ENCODE results near the gene ANKRD34A.

ANKRD34A gene

DNA sequence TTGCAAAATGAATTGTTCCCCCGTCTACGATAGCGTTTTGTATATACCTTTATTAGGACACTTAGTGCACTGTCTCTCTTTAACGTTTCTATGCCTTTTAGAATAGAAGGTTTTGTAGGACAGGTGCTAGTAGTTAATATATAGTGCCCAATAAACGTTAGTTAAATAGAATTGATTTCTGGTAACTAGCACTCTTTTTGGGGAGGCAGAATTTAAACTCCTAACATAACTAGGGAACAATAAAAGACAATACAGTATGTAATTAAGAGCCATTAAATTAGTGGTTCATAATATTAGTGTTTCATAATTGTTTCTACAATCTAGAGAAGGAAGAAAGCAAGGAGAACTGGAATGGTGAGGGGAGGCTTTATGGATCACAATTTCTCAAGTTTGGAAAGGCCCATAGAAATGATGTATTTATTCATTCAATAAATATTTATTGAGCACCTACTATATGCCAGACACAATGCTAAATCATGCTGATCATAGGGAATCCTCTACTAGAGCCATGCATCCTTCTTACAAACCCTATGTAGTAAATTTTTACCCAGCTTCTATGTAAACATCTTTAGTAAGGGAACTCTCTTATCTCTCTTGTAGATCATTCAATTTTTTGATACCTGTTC lies 857 bp upstream of the ANKRD34A start:
- DNase-seq = no peak

DNA sequence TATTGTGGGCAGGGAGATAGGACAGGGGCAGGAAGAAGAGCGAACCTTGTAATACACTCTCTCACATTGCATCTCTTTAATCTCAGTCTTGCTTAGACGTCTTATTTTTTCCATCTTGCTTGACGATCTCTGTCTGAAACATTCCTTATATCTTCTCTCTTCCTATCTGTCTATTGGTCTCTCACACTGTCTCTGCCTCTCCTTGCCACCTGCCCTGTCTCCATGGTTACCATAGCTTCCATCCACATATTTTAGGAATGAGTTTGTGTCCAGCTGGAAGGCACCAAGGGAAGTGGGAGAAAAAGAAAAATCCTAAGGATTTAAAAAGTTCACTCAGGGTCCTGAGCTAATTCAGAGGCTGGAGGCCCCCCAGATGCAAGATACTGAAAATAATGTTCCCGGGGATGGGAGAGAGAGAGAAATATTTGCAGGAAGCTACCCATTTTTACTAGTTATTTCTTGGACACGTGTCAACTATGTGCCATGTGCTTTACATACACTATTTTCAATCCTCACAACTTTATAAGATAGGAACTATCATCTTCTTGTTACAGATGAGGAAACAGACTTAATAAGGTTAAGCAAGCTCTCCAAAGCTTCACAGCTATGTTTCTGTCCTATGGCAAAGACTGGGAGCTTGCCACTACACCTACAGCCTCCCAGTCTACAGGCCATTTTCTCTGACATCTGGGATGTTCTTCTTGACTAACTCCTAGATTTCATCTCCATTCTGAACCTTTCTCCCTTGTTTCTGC lies 933 bp downstream of the ANKRD34A start:
- DNase-seq = peak in 1 of 2 experiments; percentile 20

DNA sequence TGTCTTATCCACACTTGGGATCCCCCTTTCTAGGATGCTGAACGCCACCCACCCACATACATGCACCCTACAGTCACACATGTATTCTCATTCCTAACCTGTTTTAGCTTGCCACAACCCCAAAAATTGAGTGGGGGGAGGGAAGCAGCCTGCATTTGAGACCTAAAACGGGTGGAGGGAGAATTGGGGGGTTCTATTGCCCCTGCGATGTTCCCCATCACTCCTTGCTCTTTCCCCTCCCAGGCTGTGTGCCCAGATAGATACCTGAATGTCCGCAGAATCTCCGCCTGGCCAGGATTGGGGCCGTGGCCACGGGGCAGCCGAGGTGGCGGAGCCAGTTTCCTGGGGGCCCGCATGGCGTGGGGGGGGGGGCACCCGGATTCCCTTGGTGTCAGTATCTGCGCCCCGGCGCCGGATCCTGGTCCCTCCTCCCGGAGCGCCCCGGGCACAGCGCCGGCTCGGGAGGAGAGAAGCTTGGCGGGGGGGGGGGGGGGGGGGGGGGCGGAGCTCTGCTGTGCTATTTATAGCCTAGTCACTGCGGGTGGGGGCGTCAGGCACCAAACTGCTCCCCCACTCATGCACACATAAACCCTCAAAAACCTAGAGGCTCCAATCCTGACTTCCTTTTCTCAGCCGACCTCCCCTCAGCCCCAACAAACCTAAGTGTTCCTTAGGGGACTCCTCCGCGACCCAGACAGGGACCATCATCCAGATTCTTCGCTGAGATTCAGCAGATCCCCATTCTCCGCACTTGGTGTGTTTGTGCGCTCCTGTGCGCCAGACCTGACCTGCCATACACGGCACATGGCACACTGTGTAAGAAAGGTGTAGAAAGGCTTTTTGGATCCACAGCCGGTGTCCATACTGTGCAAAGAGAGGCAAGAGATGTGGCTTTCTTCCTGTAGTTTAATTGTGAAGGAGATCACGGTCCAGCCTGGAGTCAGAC lies 1.9 kb downstream of the ANKRD34A start:
- DNase-seq = peak in 1 of 2 experiments; percentile 16

DNA sequence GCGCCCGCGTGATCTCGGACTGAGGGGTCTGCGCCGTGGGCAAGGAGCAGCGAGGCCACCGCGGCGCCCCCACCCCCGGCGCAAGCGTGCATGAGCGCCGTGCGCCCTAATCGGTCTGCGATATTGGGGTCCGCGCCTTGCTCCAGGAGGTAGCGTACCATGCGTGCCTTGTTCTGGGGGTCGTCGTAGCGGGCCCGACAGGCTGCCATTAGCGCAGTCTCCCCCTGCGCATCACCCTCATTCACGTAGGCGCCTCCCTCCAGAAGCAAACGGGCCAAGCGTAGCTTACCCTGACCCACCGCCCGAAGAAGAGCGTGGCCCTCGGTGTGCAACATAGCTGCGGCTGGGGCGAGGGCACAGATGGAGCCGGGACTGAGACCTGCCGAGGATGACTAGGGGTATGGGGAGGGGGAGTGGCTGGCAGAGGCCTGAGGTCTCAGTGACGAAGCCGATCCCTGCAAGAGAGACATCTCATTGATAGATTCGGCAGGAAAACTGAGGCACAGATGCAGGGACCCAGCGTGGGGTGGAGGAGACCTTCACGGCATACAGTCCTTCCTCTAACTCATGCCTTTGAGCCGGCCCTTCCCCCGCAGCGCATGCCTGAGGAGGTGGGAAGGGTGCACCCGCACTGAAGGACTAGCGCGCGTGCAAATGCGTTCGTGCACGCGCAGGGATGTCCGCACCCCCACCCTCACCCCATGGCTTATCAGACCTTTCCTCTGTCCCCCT lies 2.8 kb downstream of the ANKRD34A start:
- DNase-seq = peak; percentile 23 to 46

DNA sequence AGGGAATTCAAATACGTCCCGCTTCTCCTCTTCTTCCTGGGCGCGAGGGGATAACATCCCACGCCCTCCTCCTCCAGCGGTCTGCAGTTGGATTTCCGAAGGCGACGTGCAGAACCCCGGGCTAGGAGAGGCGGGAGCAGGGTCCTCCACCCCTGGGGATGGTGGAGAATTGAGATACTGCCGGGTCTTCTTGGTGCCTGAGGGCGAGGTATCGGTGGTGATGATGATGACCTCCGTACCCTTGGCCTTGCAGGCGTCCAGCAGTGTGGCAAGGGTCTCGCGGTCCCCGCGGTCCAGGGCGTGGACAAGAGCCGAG lies 3.3 kb downstream of the ANKRD34A start:
- no peak for DNase-seq

DNA sequence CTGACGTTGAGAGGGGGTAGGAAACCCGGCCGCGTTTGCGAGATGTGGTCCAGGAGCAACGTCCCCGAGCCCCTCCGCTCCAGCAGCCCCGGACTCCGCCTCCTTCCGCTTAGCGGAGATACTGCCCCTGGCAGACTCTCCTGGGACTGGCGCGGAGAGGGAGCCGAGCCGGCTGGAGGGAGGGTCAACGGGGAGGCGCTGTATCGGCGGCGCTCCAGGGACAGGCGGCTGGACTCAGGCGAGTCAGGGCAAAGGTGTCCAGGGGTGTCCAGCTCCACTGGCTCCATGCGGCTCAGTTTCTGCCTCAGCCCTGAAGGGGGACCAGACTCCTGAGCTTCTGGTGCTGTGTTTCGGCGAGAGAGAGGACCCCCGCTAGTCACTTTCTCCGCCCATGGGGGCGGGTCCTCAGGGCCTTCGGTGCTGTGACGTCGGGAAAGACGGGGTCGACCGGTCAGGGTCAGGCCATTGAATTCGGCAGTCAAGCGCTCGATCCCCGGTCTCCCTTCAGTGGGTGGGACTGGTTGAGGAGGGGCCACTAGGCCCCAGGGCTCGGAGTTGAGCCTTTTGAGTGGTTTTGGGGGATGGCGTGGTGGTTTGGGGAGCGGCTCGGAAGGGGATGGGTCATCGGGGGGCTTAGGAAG lies 3.8 kb downstream of the ANKRD34A start:
- peak; percentile 61 to 70 for DNase-seq

DNA sequence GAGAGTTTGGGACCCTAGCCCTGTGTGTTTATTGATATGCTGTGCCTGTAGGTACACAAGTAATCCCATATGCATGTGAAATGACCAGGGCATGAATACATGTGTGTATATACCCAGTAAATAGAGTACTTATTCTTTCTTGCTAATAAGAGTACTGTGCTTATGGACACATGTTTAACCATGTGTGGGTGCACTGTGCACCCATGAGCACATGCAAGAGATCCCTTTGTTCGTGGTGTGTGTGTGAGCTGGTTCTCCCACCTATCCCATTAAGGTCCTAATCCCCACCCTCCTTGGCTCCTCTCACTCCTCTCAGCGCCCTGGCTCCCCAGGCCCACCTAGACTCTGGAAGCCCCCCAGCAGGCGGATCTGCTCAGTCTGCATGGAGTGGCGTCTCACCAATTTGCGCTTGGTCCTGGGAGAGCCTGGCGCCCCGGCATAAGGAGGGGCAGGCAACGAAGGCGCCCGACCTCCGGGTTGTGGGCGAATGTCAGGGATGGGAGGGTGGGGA lies 4.4 kb downstream of the ANKRD34A start:
- peak in 1 of 2 experiments; percentile 11 for DNase-seq

DNA sequence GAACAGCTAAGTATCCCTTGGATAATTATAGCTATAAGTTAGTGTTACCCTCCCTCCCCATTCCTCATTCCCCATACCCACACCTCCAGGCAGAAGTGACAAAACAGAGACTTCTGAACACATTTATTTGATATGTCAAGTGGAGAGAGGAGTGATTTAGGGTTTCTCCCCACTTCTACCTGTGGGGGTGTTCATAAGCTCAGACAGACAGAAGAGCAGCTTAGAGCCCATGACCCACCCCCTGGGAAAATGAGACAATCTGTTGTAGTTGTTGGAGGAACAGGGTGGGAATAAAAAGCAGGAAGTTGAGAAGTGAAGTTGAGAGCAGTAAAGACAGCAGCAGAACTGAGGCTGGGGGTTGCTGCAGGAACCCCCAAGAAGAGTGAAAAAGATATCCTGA lies 5.0 kb downstream of the ANKRD34A start:
- DNase-seq = peak in 1 of 2 experiments; percentile 18

DNA sequence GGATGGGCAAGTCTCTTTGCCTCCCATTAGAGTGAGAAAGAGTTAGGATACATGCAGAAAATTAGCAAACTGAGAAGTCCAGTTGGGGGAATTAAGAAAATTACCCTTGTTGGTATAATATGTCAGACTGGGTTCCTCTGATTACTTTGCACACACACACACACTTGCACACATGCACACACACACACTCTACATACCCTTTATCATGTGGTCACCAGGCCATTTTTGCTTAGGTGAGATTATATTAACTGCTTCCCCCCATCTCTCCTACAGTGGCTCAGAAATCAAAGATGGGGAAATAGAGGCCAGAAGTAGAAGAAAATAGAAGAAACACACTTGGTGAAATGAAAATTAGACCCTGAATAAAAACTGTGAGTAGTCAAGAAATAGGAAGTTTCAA lies 5.6 kb downstream of the ANKRD34A start:
- DNase-seq = no peak

DNA sequence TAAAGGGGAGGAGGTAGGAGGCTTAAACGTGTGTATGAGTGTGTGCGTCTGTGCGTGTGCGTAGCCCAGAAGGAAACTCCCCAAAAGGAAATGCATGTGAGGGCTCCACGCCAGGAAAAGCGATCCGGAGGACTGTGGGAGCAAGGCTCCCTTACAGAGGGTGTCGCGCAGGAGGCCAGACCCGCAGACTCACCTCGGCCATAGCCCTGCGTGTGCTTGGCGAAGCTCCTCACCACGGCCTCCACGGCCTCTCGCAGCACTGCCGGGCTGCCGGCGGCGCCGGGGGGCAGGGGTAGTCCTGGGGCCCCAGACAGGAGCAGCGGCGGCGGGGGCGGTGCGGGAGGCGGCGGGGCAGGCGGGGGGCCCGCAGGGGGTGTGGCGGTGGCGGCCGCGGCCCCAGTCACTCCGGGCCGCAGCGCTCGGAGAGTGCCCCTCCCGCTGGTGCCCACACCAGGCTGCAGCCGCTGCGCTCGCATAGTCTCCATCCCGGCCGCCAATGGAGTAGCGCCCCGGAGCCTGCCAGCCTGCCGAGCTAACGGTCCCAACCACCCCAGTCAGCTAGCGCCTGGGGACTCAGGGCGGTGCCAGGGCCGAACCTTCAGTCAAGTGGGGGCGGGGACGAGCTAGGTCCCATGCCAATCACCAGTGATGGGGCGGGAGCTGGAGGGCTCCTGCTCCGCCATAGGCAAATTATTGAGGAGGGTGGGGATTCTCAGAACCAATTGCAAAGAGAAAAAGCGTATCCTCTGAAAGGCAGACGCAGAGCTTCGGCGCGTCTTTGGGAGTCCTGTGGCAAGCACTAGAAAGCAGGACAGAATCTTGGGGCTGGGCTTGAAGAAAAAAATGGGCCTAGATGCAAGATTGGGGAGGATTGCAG lies 6.7 kb downstream of the ANKRD34A start, which contains the start of gene LIX1L:
Gene LIX1L (minus strand): TSS at position 575 of the 877 bp plus-strand sequence. CDS start 90 bp downstream, at position 485.
- peak; percentile 97 to 98 for DNase-seq

DNA sequence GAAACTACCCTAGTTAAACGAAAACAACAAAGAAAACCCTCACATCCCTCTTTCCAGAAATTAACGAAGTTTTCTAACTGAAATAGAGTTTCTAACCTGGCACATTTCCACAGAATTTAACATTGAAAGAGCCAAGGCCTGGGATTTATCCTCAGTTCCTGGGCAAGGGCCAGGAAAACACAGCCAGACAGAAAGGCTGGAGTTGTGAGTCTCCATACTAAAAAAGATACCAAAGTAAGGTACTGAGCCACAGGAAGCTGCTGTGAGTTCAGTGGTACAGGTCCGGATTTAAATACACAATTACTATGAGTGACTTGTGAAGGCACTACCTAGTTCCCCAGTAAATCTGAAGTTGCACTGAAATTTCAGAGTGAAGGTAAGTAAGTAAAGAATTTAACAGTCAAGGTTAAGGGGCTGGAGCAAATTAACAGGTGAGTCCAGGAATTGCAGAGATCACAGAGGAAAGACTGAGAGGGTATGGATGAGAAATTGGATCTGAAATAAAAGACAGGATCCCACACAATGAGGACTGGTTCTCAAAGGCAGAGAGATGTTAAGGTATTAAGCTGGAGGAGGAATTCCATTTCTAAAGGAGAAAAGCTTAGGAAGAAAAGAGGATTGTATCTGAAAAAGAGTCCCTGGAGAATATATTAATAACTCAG lies 7.5 kb downstream of the ANKRD34A start:
- DNase-seq = no peak

DNA sequence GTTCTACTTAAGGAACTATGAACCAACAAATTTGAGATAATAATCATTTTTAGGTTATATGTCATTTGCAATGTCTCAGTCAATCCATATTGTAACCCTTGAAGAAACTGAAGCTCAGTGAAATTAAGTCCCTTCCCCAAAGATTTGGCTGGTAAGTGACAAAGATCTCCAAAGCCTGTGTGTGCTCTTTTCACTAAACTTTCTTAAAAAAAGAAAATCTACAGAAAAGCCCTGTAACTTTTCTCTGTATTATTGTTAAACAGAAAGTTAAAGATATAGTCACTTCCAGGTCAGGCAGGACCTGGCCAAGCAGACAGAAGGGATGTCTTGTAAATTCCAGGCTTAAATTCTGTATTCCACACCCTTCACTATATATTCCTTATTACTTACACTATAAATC lies 8.0 kb downstream of the ANKRD34A start:
- no peak for DNase-seq

DNA sequence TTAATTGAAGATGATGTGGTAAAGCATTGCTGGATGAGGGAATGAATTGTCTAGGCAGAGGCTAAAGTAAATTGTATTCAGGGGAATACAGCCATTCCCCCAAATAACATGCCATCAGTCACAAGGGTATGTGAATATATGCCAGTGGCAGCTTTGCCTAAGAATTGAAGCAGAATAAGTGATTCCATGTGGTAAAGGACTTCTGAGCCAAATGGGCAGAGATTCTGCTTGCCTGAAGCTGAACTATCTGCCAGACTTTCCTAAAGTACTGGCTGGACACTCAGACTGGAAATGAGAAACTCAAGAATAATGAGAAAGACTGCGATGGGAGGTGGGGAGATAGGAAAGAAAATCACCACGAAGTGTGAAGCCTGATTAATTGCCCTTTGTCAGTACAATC lies 8.9 kb downstream of the ANKRD34A start:
- no peak for DNase-seq

DNA sequence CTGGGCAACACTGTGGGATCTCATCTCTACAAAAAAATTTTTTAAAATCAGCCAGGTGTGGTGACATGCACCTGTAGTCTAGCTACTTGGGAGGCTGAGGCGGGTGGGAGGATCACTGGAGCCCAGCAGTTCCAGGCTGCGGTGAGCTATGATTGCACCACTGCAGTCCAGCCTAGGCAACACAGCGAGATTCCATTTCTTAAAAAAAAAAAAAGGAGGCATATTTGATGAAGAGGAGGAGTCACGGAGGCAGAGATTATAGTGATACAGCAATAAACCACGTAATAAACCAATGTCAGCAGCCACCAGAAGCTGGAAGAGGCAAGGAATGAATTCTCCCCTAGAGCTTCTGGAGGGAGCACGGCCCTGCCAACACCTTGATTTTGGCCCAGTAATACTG lies 10.5 kb downstream of the ANKRD34A start:
- DNase-seq = no peak

DNA sequence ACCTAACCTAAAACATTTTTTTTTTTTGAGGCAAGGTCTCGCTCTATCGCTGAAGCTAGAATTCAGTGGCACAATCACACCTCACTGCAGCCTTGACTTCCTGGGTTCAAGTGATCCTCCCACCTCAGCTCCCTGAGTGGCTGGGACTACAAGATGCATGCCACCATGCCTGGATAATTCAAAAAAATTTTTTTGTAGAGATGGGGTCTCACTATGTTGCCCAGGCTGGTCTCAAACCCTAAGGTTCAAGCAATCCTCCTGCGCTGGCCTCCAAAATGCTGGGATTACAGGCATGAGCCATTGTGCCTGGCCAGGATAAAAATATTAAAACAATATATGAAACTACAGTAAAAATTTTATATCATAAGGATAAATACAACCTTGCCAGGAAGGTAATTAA lies 11.5 kb downstream of the ANKRD34A start:
- no peak for DNase-seq

DNA sequence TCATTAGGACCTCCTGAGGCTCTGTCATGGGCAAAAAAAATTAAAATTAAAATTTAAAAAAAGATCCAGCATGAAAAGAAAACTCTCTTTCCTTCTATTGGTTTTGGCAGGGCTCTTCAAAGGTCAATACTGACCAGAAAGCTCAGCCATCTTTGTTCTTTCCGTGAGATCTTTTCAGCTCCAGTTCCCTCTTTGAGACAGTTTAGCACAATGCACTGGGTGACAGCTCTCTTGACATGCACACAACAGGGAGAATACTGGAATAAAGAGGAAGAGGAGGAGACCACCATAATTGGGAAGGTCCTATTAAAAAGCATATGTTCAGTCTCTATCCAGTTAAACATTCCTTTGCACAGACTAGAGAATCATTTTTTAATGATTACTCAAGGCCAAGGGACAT lies 12.8 kb downstream of the ANKRD34A start:
- DNase-seq = no peak

DNA sequence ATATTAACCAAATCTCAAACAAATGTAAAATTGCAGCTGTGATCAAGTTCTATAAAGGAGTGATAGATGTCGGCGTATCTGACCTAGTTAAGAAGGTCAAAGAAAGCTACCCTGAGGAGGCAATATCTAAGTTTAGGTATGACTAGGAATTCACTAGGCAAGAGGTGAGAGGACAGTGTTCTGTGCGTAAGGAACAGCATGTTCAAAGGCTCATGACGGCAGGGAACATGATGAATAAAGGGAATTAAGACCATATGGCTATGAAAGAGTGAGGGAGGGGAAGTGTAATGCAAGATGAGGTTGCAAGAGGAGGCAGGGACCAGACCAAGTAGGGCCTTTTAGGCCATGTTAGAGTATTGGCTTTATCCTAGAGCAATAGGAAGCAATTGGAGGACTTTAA lies 15.2 kb downstream of the ANKRD34A start:
- DNase-seq = no peak

DNA sequence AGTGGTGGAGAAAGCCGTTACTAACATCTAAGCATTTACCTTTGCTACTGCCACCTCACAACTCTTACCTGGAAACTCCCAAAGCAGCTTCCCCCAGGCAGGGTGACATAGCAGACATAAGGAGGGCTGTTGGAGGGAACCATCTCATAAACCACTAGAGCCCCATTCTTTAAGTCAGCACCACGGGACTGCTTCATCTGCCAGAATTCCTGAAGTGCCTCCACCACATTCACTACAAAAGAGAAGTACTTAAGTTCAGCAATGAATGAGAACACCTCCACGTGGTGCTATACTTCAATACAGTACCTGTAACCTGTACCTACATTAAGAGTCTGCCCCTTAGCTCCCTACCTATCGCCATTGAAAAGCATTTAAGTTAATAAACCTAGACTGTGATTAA lies 16.8 kb downstream of the ANKRD34A start:
- DNase-seq = no peak

DNA sequence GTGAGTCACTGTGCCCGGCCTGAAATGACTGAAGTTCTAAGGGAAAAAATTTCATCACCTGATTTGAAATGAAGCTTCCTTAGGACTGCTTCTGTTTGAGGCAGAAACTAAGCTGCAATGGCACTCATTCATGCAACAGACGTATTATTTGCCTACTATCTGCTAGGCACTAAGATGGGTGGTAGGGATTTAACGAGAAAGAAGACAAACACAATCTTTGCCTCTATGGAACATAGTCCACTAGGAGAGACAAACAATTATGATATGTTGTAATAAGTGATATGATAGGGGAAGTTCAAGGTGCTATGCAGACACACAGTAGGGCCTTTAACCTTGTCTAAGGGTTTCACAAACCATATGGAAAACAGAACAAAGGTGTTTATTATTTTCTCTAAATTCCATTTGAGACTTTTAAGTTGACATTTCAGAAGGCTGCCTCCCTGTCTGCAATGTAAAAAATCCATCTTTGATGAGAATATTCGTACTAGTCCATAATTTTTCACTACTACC lies 17.8 kb downstream of the ANKRD34A start:
- no peak for DNase-seq

DNA sequence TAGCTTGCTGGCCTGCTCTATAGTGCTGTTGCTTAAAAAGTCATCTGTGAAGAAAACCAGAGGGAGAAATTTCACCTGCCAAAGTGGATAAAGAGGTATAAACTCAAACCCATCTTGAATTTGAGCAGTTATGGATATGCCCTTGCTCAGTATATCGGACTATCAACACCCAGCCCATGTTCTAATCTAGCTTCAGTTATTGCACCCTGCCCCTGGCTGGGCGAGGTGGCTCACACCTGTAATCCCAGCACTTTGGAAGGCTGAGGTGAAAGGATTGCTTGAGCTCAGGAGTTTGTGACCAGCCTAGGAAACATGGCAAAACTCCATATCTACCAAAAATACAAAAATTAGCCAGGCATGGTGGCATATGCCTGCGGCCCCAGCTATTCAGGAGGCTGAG lies 19.8 kb downstream of the ANKRD34A start:
- DNase-seq = no peak

Data from Kasumi-1 (cell line).